GM19438 (cell line): ENCODE measurements around the gene TNNI2.
"Not testable (repeated sequence)": the region's sequence is repeated elsewhere in the genome, so short reads cannot be mapped to it uniquely, and the experiment has no call there.

Experiments used
- ATAC-seq: cut with Tn5 transposase; IDR thresholded peaks from one replicate; pipeline ENCODE4 v1.9.1; 2021; ENCODE audit warnings: low read depth; ENCODE audit not compliant: unreplicated experiment

The TNNI2 gene

DNA sequence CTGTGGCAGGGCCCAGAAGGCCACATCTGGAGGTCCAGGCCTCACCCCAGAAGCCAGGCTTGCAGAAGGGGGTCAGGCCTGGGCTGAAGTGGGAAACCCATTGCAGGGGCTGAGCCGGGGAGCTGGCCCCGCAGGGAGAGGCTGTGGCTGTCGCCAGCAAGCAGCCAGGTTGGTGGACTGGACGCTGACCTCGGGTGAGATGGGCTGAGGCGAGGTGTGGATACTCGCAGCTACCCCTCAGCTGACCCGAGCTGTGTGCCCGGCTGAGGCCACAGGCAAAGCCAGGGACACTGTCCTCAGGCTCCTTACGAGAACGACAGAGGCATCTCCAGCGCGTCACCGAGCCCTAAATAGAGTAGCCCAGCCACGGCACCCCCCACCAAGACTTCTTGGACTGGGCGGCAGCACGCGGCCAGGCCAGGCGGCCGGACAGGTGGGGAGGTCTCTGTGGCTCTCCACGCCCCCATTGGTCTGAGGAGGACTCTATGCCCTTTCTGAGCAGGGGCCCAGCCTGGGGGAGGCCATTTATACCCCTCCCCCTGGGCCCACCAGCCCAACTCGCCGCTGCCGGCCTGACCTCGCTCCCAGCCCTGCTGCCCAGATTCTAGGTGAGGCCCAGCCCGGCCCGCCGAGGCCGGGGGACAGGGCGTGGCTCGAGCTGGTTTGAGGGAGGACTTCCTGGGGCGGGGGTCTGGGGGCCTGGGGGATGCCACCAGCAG is at the start of gene TNNI2:
TNNI2 (plus strand) TSS at position 556 of the 719 bp plus-strand sequence. CDS start 716 bp downstream, outside the sequence.
- ATAC-seq, result no peak

DNA sequence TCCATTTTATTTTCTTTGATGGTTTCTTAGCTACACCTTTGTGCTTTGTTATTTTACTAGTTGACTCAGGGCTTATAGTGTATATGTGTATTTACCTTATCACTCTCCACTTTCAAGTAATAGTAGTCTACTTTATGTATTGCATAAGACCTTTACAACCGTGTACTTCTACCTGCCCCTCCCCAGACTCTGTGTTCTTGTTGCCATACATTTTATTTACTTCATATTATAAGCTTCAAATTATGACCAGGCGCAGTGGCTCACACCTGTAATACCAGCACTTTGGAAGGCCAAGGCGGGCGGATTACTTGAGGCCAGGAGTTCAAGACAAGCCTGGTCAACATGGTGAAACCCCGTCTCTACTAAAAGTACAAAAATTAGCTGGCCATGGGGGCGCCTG is 46.9 kb upstream of the TNNI2 start:
- no peak for ATAC-seq

DNA sequence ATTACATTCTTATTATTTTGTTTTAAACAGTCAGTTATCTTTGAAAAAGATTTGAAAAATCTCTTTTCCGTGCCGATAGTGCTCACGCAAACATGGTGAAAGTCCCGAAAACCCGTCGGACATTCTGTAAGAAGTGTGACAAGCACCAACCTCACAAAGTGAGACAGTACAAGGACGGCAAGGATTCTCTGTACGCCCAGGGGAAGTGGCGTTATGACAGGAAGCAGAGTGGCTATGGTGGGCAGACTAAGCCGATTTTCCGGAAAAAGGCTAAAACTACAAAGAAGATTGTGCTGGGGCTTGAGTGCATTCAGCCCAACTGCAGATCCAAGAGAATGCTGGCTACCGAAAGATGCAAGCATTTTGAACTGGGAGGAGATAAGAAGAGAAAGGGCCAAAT is 46.3 kb upstream of the TNNI2 start:
- ATAC-seq, result no peak

DNA sequence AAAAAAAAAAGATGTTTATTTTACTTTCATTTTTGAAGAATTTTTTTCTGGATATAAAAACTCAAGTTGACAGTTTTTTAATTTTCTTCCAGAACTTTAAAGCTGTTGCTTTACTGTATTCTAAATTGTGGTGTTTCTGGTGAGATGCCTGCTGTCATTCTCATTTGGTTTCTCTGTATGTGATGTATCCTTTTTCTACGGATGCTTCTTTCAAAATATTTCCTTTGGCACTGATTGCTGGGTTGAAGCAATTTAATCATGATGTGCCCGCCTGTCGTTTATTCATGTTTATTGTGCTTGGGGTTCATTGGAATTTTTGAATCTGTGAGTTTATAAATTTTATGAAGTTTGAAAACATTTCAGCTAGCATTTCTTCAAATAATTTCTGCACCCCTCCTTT is 45.7 kb upstream of the TNNI2 start:
- ATAC-seq, result no peak

DNA sequence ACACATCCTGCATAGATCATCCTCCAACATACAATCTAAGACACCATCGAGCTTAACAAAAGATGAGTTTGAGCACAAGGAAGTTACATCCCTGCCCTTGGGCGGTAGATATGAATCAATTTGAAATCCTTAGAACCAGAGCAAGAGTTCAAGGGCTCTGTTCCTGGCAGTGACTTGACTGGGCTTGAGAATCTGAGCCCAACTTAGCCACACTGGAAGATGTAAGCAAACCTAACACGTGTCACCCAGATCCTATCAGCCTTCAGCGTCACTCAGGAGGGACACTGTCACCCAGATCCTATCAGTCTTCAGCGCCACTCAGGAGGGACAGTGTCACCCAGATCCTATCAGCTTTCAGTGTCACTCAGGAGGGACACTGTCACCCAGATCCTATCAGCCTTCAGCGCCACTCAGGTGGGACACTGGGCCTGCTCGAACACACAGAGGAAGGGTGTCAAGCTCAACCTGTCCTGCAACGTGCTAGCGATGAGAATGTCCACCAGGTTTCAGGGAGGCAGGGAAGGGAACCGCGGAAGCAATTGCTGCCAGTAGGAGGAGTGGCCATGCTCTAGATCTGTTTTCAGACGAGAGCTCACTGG is 42.3 kb upstream of the TNNI2 start:
- ATAC-seq, result no peak

DNA sequence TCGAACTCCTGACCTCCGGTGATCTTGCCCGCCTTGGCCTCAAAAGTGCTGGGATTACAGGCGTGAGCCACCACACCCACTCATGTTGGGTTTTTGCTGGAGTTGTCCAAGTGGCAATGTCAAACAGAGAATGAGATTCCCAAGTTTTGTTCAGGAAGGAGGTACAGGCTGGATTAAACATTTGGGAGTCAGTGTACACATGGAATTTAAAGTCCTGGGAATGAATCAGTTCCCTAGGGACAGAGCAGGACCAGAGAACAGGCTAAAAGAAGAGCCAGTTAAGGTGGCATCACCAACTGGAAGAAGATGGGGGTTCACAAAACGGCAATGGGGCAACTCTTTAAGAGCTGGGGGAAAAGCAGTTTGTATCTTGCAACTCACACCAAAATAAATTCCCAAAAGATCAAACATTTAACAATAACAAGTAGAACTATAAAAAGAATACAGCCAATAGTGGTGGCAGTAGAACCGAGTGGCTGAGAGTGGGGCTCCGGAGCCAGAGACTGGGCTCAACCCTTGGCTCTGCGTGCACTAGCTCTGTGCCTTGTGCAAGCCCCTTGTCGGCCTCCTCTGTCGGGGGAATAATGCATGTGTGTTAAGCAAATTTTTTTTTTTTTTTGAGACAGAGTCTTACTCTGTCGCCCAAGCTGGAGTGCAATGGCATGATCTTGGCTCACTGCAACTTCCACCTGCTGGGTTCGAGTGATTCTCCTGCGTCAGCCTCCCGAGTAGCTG is 41.2 kb upstream of the TNNI2 start:
- ATAC-seq, result no peak

DNA sequence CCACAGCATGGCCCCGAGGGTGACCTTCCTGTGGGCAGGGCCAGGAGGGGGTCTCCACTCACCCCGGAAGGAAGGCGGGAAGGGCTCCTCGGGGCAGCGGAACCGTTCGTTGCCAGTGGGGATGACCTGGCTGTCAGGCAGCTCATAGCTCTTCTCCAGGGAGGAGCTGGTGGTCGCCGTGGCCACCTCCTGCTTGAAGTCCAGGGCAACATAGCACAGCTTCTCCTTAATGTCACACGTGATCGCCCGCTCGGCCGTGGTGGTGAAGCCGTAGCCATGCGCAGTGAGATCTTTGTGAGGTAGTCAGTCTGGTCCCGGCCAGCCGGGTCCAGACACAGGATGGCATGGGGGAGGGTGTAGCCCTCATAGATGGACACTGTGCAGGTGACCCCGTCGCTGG is 35.5 kb upstream of the TNNI2 start:
- ATAC-seq, result no peak

DNA sequence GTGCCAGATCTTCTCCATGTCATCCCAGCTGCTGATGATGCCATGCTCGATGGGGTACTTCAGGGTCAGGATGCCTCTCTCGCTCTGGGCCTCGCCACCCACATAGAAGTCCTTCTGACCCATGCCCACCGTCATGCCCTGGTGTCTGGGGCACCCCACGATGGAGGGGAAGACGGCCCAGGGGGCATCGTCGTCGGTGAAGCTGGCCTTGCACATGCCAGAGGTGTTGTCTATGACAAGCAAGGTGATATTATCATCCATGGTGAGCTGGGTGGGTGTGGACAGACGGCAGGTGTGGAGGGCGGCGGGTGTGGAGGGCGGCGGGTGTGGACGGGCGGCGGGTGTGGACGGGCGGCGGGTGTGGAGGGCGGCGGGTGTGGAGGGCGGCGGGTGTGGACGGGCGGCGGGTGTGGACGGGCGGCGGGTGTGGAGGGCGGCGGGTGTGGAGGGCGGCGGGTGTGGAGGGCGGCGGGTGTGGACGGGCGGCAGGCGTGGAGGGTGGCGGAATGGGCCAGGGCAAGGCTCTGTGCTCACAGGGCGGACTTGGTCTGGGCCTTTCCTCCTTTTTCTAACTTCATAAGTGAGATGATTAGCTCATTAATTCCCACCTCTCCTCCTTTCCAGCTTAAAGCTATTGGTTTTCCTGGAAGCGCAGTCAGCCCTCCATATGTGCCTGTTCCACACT is 34.8 kb upstream of the TNNI2 start:
- ATAC-seq, result not testable (repeated sequence)

DNA sequence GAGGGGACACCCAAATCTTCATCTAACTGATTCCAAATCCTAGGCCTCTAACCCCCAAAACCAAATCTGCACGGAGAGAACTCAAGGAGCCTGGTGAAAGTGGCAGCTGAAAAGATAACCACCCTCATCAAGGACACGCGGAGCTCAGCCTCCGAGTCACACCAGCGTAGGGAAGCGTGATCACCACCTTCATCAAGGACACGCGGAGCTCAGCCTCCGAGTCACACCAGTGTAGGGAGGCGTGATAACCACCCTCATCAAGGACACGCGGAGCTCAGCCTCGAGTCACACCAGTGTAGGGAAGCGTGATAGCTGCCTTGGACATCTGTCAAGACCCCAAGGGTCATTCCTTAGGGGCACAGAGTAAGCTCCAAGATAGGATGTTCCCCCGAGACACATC is 33.3 kb upstream of the TNNI2 start:
- ATAC-seq, result no peak

DNA sequence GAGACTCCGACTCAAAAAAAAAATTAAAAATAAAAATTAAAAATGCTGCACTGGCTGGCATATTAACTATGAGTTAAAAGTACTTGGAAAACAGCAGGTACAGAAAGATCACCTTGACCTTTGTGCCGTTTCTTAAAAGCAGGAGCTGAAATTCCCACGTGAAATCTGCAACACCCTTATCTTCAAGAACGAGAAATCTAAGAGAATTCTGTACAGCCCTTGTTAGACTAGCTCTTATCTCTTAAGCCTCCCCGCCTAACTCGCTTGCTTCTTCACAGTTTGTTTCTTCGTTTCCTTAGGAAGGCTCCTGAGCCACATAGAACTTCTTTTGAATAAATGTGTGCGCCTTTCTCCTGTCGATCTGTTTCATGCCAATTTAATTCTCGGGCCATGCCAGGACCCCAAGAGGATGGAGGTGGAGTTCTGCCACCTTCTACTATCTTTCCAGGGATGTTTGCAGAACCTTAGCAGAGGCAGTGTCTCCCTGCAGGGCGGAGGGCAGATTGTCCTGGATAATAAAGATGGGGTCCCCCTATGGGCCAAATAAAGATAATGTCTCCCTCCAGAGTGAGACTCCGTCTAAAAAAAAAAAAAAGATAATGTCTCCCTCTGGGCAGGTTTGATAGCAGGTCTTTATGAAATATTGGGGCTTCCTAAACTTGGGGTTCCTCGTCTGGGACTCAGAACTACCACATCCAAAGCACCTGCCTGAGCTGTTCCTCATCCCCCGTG is 31.4 kb upstream of the TNNI2 start:
- no peak for ATAC-seq

DNA sequence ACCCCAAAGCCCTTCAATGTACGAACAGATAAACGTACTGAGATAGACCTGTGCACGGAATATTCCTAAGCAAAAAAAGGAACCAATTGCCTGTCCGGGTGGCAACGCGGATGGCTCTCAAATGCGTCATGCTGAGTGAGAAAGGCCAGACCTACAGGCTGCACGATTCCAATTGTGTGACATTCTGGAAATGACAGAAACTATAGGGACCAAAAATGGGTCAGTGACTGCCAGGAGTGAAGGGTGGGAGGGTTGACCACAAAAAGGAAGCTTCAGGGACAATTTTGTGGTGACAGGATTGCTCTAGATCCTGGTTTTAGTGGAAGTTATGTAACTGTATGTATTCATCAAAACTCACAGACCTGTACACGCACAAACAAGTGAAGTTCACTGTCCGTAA is 28.0 kb upstream of the TNNI2 start:
- ATAC-seq, result no peak

DNA sequence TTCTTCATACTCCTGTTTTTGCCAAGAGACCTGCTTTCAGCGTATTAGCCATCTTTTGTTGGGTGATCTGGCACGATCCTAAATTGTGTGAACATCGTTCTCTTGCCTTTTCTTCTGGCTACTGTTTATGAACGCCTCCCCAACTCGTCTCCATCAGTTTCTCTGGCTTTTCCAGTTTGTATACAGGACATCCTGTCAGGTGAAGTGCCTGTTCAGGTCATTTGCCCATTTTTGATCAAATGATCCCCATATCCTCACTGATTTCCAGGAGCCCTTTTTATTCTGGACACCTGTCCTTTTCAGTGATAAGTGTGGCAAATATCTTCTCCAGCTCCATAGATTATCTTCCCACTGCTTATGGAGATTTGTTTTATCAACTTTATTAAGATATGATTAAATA is 26.5 kb upstream of the TNNI2 start:
- ATAC-seq, result no peak

DNA sequence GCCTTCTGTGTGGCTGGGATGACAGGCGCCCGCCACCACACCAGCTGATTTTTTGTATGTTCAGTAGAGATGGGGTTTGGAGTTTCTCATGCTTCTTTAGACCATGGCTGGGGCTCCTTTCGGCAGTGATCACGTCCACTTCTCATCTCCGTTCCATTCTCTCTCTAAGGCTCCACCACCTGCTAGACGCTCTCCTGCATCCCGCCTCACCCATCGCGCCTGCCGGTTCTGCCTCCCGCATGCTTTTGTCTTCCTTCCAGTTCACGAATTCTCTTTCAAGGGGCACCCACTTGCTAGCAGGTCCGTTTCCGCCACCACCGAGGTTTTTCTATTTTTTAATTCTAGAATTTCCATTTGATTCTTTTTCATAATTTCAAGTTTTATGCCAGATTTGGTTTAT is 26.0 kb upstream of the TNNI2 start:
- ATAC-seq, result no peak

DNA sequence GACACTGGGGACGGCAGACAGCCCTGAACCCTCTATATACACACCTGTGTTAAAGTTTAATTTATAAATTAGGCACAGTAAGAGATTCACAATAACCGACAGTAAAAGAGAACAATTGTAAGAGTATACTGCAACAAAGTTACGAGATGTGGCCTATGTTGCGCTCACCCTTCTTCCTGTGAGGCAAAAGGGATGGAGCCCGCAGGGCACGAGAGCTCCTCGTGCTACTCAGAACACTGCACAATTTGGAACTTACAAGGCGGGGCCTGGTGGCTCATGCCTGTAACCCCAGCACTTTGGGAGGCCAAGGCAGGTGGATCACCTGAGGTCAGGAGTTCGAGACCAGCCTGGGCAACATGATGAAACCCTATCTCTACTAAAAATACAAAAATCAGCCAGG is 25.4 kb upstream of the TNNI2 start:
- not testable (repeated sequence) for ATAC-seq

DNA sequence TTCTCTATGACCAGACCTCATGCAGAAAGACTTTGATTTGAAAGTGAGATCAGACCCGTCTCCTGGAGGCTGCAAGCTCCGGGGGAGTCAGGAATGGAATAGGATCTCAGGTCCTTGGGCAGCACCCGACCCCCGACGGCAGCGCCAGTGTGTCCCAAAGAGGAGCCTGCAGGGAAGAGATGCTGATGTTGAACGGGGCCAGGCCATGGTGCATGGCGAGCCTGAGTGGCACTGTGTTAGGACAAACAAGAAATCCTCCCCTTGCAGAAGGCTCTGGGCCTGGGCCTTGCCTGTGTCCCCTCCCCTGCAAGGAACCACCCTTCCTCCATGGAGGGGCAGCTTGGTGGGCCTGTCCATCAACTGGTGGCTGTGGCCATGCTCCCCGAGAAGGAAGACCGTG is 24.1 kb upstream of the TNNI2 start:
- no peak for ATAC-seq

DNA sequence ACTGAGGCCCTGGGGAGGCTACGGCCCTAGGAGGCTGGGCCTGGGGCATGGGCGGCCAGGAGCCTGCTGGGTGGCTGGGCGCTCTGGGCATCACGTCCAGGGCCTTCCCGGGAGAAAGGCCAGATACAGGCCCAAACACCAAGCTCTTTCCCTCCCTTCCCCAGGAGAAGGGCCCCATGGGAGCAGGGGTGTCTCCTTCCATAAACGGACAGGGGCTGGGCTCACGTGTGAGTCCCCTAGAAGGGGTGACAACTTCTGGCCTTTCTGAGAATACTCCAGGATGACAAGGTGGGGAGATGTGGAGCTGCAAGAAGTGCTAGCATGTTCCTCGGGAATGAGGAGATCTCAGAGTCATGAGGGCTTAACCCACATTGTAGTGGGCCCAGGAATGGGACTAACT is 23.5 kb upstream of the TNNI2 start:
- ATAC-seq, result no peak

DNA sequence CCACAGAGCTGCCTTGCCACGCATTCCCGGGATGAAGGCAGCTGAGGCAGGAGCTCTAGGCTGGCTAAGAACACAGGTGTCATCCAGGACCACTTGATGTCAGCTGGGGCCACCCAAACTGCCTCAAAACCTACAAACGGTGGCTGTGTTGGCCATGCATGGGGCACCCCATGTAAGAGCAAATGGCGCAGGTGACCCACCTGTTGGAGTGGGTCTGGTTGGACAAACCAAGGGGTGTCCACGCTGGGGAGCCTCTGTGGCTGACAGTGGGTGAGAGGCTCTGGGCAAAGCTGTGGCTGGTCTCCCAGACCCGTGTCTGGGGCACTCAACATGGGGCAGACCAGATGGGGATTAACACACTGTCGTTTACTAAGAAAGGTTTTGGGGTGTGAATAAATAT is 23.0 kb upstream of the TNNI2 start:
- no peak for ATAC-seq

DNA sequence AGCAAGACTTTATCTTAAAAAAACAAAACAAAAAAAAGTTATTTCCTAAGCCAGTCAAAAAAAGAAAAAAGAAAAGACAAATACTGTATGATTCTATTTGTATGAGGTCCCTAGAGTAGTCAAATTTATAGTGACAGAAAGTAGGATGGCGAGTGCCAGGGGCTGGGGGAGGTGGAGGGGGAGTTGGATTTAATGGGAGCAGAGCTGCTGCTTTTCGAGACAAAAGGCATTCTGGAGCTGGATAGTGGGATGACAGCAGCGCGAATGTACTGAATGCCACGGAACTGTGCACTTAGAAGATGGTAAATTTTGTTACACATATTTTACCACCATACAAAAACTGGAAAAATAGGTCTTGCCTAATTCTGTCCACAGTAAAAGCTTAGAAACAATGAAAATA is 21.8 kb upstream of the TNNI2 start:
- ATAC-seq, result no peak

DNA sequence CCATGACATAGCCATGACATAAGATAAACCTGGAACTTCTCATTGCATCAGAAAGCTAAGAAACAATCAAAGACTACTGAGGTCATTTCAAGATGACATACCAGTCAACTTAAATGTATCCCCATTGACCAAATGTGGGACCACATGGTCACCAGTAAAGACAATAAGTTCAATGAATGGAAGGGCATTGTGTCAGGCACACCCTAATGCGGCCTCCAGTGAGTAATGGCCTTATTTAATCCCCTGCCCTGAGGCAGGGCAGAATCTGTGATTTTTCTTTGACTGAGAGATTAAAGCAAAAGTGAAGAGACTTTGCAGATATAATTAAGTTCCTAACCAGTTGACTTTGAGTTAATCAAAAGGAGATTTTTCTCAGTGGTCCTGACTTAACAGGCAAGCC is 21.3 kb upstream of the TNNI2 start:
- no peak for ATAC-seq

DNA sequence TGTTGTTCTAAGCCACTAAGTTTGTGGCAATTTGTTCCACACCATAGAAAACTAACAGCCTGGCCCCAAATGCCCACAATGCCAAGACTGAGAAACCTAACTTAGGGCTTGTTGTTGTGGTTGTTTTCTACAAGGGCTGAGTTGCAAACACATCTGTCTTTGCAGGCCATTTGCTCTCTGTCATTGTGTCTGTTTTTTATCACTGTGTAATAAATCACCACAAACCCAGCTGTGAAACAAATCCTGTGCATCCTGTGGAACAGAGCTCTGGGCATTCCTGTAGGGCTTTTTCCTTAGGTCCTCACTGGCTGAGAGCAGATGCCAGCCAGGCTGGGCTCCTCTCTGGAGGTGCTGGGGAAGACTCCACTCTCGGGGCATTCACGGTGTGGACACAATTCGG is 19.7 kb upstream of the TNNI2 start:
- no peak for ATAC-seq
